Brain microvascular endothelial cell (primary cell): Measurements from ENCODE around the gene GPR149.
"Not testable (repeated sequence)": the region's sequence is repeated elsewhere in the genome, so short reads cannot be mapped to it uniquely, and the experiment has no call there.

Experiments
- DNase-seq: peaks from one replicate; pipeline ENCODE4 v3.0.0-alpha.2; 2020
- H3K27ac ChIP-seq: fragments of 250-450 bp; sonication (Bioruptor Pico); 2 replicates; pipeline ENCODE4 v1.5.1; 2020; ENCODE audit warnings: mild to moderate bottlenecking, moderate library complexity
- H3K27me3 ChIP-seq: fragments of 250-450 bp; sonication (Bioruptor Pico); replicated peaks from 2 replicates; pipeline ENCODE4 v1.5.1; 2020; ENCODE audit warnings: mild to moderate bottlenecking
- H3K36me3 ChIP-seq: fragments of 250-450 bp; sonication (Bioruptor Pico); replicated peaks from 2 replicates; pipeline ENCODE4 v1.5.1; 2020; ENCODE audit warnings: mild to moderate bottlenecking
- H3K4me3 ChIP-seq: 2 replicates; pipeline ENCODE4 v1.5.1; 2011; ENCODE audit warnings: low read depth, mild to moderate bottlenecking, control low read depth, low read length, moderate library complexity
- CTCF ChIP-seq: IDR thresholded peaks from 2 replicates; pipeline ENCODE4 v1.5.1; 2011; ENCODE audit warnings: low read depth, mild to moderate bottlenecking, moderate library complexity, low read length, control low read depth, inconsistent platforms; ENCODE audit errors: missing control alignments
- in situ Hi-C: cut with HindIII; loops from 2 replicates; pipeline ENCODE4 v1.10.0; 2017; ENCODE audit warnings: low sequenced_read_pairs, low pct_ligation_motif_present

GPR149 gene

GRCh38 chr3:154430014-154430413 is at the start of gene GPR149:
Gene GPR149, minus strand, starts transcription at chr3:154430190. Its CDS starts 575 bp downstream, at chr3:154429615.
- H3K27me3 ChIP-seq: peaks cover 14% of the 10 kb centered on the region
- TF ChIP-seq CTCF: no peak
- H3K36me3 ChIP-seq: no peaks in the 10 kb centered on the region
- in situ Hi-C loops: no loop called here
- no peak for DNase-seq
- H3K27ac ChIP-seq: no peak within 1 kb of the TSS
- no peak within 1 kb of the TSS for H3K4me3 ChIP-seq

GRCh38 chr3:154473769-154474168 is 43.8 kb upstream of the GPR149 start:
- DNase-seq: no peak
- Histone ChIP-seq H3K36me3 (no peaks in the 10 kb centered on the region), H3K27ac (no peak overlapping the region), H3K27me3 (no peaks in the 10 kb centered on the region), H3K4me3 (no peak overlapping the region)
- in situ Hi-C loops: no loop called here
- no peak for TF ChIP-seq CTCF

- no peak overlapping the region for H3K4me3 ChIP-seq
- no peak for DNase-seq
- H3K36me3 ChIP-seq: no peaks in the 10 kb centered on the region
- TF ChIP-seq CTCF: no peak
- in situ Hi-C loops: no loop called here
- H3K27me3 ChIP-seq: no peaks in the 10 kb centered on the region
- H3K27ac ChIP-seq: no peak overlapping the region
These were observed 39.6 kb upstream of the GPR149 start for GRCh38 chr3:154469585-154469984.

GRCh38 chr3:154464440-154465190 is 34.6 kb upstream of the GPR149 start:
- Histone ChIP-seq H3K27ac (no peak overlapping the region), H3K27me3 (no peaks in the 10 kb centered on the region), H3K36me3 (no peaks in the 10 kb centered on the region), H3K4me3 (no peak overlapping the region)
- no peak for TF ChIP-seq CTCF
- DNase-seq: no peak
- in situ Hi-C loops: no loop called here

GRCh38 chr3:154458560-154458959 is 28.6 kb upstream of the GPR149 start:
- in situ Hi-C loops: no loop called here

GRCh38 chr3:154439081-154439480 is 9.1 kb upstream of the GPR149 start:
- H3K27ac ChIP-seq, H3K27me3 ChIP-seq, in situ Hi-C loops, H3K36me3 ChIP-seq, H3K4me3 ChIP-seq, DNase-seq: not testable (repeated sequence)

More at GRCh38 chr3:154458560-154458959, 28.6 kb upstream of the GPR149 start:
- no peak overlapping the region for H3K4me3 ChIP-seq
- H3K27ac ChIP-seq: no peak overlapping the region
- H3K27me3 ChIP-seq: no peaks in the 10 kb centered on the region
- DNase-seq: no peak
- no peak for TF ChIP-seq CTCF
- no peaks in the 10 kb centered on the region for H3K36me3 ChIP-seq
